Activated gamma-delta T cell treated with anti-CD3 and anti-CD28 coated beads, Interleukin-2, amount 50 U/mL, for 16 hours (primary cell): ENCODE data around the gene NDUFS5.
"Not testable (repeated sequence)": the region's sequence is repeated elsewhere in the genome, so short reads cannot be mapped to it uniquely, and the experiment has no call there.

Source experiments
- DNase-seq: peaks from one replicate; pipeline ENCODE4 v3.0.0-alpha.2; 2020; ENCODE audit warnings: low read depth

Gene NDUFS5

DNA sequence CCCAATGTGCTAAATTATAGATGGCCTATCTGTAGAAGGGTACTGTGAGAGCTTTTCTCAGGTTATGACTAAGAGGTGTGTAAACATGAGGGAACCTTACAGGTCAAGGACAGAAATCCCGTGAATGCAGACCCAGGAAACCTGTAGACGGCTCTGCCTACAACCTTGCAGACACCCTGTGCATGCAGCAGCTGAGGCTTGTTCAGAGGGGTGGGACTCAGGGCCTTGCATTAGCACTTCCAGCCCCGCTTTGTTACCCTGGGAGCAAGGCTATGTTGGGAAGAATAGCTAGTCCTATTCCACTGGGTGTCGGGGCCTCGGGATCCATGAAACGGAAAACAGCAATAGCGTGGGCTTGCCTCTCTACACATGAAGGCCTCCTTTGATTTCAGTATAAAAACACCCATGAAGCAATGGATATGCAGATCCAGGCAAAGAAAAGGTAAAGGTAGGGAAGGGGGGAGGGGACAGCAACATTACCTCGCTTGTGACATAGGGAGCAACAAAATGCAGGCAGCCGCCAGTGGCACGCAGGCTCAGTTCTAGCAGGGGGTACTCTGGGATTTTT is 9.5 kb upstream of the NDUFS5 start:
- no peak for DNase-seq

DNA sequence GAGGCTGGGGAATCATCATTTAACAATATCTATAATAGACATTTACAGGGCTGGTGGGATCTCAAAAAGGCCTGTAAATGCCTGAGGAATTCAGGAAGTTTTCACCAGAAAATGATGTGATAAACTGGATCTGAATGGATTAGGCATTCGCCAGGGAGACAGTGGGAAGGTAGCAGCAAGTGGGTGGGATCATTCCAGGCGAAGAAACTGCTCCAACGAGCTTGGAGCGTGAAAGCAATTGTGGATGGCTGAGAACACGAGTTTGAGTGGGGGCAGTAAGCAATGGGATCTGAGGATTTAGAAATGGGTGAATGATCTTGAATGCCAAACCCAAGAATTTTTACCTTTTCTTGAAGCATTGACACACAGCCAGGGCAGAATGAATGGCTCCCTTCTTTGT is 8.9 kb upstream of the NDUFS5 start:
- no peak for DNase-seq

DNA sequence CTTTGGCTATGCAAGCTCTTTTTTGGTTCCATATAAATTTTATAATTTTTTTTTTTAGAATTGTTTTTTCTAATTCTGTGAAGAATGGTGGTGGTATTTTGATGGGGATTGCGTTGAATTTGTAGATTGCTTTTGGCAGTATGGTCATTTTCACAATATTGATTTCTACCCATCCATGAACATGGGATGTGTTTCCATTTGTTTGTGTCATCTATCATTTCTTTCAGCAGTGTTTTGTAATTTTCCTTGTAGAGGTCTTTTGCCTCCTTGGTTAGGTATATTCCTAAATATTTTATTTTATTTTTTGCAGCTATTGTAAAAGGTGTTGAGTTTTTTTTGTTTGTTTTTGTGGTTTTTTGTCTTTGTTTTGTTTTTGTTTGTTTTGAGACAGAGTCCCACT is 5.7 kb upstream of the NDUFS5 start:
- not testable (repeated sequence) for DNase-seq

DNA sequence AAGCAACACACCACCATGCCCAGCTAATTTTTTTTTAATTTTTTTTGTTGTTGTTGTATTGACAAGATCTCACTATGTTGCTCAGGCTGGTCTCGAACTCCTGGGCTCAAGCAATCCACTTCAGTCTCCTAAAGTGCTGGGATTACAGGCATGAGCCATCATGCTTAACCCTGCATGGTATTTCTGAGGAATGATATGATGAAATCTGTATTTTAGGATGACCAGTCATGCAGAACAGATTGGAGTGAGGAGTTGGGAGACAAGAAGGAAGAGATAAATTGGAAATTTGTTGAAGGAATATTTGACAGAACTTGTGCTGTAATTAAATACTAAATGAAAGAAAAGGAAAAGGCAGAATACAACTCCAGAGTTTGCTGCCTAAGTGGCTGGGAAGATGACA is 4.7 kb upstream of the NDUFS5 start:
- no peak for DNase-seq

DNA sequence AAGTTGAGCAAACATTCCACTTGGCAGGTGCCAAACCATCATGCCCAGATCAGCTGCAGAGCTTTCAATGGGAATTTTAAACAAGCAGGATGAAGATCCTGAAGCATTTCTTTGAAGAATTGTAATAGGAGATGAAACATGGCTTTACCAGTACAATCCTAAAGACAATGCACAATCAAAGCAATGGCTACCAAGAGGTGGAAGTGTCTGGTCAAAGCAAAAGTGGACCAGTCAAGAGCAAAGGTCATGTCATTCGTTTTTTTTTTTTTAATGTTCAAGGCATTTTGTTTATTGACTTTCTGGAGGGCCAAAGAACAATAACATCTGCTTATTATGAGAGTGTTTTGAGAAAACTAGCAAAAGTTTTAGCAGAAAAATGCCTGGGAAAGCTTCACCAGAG is 3.0 kb upstream of the NDUFS5 start:
- DNase-seq, result no peak

DNA sequence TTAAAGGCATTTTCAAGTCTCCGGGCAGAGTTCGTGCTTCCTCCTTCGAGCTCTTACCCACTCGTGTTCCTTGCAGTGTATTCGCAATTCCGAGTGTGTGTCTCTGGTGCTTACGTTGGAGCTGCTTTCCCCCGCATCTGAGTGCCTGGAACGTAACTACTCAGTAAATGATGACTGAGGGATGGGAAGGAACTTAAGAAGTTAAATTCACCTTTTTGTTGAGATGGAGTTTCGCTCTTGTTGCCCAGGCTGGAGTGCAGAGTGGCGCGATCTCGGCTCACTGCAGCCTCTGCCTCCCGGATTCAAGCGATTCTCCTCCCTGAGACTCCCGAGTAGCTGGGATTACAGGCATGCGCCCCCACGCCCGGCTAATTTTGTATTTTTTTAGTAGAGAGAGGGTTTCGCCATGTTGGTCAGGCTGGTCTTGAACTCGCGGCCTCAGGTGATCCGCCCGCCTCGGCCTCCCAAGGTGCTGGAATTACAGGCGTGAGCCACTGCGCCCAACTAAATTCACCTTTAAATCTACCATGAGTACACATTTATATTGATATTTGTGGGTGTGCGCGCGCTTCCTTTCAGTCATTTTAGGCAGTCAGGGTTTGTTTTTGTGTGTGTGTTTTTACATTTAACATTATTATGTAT is 837 bp downstream of the NDUFS5 start:
- no peak for DNase-seq

DNA sequence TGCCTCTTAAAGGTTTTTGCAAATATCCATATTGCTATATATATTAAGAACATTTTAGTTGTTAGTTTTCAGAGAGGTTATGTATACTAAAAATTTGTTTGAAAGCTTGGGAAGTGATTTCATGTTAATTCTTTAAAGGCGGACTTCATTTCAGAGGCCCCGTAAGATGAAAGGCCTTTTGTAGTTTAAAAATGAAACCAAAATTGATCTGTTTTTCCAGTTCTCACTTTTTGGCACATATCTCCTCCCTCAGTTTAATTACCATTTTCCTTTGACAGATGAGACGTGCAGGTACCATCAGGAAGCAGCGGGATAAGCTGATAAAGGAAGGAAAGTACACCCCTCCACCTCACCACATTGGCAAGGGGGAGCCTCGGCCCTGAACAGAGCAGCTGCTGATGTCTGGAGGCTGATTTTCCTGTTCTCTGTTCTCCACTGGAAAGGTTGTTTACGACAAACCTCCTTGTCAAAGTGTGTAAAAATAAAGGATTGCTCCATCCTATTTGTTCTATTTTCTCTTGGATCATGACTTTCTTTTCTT is 8.0 kb downstream of the NDUFS5 start:
- no peak for DNase-seq

DNA sequence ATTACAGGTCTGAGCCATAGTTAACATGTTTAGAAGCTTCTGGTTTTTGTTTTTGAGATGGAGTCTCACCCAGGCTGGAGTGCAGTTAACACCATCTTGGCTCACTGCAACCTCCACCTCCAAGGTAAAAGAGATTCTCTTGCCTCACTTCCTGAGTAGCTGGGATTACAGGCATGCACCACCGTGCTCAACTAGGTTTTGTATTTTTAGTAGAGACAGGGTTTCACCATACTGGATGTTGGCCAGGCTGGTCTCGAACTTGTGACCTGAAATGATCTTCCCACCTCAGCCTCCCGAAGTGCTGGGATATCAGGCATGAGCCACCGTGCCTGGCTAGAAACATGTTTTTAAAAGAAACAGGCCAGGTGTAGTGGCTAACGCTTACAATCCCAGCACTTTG is 10.5 kb downstream of the NDUFS5 start:
- no peak for DNase-seq

DNA sequence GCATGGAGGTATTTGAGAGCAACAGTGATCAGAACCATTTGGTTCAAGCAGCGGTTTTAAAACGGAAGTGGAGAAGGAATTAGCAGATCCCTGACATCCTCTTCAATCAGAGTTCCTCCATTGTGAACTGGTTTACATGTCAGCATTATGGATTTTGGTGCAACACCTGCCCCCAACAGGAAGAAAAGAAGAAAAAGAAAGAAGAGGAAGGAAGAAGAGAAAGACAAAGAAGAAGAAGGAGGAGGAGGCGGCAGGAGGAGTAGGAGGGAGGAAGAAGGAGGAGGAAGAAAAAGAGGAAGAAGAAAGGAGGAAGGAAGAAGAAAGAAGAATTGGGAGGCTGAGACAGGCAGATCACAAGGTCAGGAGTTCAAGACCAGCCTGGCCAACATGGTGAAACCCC is 17.4 kb downstream of the NDUFS5 start:
- DNase-seq, result no peak

DNA sequence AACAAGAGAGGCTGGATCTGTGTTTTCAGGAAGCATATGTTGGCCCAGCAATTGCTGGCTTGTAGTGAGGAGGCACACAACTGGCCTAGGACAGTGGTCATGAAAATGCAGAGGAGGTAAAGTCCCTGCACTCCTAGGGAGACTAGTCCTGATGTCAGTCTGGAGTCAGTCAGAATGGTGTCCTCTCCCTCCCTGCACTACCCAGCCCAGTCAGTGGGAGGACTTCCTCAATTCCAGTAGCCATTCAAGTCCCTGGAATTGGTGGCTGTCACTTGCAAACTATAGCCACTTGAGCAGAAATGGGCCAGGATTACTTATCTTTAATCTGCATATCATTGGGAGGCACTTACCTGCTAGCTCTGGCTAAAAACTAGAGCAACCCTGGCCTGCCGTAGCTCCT is 18.6 kb downstream of the NDUFS5 start:
- DNase-seq, result no peak

DNA sequence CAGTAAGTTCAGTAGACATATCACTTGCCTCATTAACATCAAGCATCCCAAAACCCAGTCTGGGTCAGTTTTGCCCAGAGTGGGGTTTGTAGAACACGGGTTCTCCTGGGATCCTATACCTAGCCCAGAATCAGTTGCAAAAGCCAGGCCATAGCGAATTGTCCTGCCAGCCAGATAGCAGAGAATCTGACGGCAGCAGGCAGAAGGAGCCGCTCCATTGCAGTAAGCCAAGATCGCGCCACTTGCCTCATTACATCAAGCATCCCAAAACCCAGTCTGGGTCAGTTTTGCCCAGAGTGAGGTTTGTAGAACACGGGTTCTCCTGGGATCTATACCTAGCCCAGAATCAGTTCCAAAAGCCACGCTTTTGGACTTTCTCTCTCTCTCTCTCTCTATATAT is 19.1 kb downstream of the NDUFS5 start:
- no peak for DNase-seq

DNA sequence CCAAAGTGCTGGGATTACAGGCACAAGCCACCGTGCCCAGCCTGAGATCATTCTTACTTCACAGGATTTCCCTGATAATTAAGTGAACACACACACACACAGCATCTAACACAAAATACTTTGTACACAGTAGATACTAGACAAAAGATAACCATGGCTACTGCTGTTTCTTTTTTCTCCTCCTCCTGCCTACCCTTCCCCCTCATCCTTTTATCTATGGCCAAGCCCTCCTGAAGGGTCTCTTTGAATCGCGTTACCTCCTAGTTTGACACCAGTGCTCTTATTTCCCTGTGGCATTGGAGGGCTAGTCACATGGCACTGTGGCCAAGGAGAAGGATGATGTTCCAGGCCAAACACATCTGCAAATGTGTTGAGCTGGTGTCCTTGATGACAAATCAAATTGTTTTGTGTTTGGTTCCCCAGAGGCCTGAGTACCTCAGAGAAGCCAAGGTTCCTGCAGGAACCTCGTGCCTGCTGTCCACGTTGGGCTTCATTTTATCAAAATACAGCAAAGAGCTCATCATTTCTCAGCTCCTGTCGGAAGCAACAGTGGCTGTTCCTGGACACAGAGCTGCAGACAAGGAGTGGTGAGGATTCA is 20.6 kb downstream of the NDUFS5 start:
- no peak for DNase-seq

DNA sequence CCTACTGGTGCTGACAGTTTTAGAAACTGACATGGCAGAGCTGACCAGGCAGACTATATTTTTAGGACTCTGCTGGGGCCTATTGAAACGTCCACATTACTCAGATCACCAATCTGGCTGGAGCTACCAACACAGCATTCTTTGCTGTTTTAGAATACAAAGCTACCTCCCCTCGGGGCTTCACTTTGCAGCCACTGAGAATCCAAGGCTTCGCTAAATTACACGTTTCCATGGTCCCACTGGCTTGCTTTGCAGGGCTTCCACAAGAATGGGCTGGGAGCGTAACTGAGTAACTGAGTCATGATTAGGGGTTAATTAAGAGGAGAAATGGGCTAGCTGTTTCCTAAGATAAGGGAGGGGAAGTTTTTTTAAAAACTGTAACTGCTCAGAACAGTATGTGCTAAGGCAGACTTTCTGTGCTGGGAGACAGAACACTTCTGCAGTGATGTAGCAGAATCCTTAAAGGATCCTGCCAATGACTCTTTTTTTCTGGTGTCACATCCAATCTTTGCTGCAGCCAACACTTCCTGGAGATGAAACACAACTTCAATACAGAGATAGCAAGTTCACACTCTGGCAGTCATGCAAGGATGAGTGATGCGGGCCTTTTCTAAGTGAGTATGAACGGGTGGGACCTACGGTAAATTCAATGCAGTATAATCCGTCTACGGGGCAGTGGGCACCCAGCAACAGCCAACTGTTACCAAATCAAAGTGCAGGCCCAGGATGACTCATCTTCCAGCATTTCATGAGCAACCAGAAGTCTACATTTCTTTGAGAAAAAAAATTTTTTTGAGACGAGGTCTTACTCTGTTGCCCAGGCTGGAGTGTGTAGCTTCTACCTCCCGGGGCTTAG is 21.5 kb downstream of the NDUFS5 start:
- no peak for DNase-seq

DNA sequence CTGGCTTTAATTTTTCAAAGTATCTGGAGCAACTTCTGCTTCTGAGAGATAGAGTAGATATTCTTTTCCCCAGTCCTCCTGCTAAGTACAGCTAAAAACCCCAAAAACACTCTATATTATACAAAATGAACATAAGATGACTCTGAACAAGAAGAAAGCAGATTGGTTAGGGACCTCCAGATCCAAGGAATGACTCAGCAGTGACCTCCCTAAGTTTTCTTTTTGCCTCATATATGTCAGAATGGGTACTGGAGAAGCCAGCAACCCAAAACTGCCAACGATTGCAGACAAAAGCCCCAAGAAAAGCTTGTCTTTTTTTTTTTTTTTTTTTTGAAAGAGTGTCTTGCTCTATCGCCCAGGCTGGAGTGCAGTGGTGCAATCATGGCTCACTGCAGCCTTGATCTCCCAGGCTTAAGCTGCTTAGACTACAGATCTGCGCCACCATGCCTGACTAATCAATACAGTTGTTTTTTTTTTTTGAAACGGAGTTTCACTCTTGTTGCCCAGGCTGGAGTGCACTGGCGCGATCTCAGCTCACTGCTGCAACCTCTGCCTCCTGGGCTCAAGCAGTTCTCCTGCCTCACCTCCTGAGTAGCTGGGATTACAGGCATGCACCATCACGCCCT is 22.7 kb downstream of the NDUFS5 start:
- DNase-seq, result no peak

DNA sequence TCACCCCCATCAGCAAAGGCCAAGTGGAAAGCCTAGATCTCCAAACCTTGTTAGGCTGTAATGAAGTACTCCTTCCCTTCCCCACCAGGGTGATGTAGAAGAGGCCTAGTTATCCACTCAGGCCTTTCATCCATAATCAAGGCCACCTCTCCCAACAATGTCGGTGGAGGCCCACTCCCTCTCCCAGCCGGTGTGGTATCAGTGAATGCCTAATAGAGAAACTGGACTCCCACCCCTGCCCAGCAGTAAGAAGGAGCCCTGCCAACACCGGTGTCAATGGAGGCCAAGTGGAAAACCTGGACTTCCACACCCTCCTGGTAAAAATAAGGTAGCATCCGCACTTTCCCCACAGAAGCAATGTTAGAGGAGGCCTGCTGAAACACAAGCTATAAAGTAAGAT is 23.9 kb downstream of the NDUFS5 start:
- DNase-seq, result no peak

DNA sequence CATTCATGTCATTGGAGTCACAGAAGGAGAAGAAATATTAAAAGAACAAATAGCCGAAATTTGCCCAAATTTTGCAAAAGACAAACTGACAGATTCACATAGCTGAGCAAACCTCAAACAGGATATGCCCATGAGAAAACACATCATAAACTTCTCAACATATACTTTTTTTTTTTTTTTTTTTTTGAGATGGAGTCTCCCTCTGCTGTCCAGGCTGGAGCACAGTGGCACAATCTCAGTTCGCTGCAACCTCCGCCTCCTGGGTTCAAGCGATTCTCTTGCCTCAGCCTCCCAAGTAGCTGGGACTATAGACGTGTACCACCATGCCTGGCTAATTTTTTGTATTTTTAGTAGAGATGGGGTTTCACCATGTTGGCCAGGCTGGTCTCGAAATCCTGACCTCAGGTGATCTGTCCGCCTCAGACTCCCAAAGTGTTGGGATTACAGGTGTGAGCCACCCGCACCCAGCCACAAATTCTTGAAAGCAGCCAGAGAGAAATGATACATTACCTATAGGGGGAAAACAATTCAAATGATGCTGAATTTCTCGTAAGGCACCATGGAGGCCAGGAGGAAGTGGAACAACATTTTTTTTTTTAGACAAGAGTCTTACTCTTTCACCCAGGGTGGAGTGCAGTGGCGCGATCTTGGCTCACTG is 25.2 kb downstream of the NDUFS5 start:
- not testable (repeated sequence) for DNase-seq

DNA sequence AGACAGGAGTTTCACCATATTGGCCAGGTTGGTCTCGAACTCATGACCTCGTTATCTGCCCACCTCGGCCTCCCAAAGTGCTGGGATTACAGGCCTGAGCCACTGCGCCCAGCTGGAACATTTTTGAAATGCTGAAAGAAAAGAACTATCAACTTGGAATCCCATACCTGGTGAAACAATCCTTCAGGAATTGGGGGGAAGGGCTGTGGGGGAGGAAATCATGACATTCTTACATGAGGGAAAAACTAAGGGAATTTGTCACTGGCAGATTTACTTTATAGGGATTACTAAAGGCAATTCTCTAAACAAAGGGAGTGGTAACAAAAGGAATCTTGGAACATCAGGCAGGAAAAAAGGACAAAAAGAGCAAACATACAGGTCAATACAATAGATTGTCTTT is 25.8 kb downstream of the NDUFS5 start:
- DNase-seq, result no peak

DNA sequence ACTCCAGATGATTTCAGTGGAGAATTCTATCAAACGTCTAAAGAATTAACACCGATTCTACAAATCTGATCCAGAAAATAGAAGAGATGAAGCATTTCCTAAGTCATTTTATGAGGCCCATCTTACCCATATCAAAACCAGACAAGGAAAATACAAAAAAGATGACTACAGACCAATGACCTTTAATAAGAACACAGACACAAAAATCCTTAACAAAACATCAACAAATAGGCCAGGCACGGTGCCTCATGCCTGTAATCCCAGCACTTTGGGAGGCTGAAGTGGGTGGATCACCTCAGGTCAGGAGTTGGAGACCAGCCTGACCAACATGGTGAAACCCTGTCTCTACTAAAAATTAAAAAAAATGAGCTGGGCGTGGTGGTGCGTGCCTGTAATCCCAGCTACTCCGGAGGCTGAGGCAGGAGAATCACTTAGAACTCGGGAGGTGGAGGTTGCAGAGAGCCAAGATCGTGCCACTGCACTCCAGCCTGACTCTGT is 29.1 kb downstream of the NDUFS5 start:
- DNase-seq, result not testable (repeated sequence)

DNA sequence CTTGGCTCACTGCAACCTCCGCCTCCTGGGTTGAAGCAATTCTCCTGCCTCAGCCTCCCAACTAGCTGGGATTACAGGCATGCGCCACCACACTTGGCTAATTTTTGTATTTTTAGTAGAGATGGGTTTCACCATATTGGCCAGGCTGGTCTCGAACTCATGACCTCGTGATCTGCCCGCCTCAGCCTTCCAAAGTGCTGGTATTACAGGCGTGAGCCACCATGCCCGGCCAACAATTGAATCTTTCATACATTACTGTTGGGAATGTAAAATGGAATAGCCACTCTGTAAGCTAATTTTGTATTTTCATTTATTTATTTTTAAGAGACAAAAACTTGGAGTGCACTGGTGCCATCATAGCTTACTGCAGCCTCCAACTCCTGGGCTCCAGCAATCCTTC is 35.4 kb downstream of the NDUFS5 start:
- DNase-seq, result not testable (repeated sequence)

DNA sequence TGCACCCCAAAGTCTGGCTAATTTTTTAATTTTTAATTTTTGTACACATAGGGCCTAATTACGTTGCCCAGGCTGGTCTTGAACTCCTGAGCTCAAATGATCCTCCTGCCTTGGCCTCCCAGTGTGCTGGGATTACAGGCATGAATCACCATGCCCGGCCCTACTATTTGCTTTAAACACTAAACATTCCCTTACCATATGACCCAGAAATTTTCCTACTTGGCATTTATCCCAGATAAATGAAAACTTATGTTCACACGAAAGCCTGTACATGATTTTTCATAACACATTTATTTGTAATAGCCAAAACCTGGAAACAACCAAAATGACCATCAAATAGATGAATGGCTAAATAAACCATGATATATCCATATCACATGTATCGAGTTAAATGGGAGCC is 35.8 kb downstream of the NDUFS5 start:
- DNase-seq, result no peak

DNA sequence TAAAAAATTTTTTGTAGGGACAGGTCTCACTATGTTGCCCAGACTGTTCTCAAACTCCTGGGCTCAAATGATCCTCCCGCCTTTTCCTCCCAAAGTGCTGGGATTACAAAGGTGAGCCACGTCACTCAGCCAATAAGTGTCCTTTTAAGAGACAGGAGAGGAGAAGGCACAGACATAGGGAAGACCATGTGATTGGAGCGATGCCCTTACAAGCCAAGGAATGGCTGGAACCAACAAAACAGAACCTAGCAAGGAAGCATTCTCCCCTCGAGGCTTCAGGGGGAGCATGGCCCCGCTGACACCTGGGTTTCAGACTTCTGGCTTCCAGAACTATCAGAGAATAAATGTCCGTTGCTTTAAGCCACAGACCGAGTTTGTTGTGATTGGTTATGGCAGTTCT is 37.0 kb downstream of the NDUFS5 start:
- no peak for DNase-seq

DNA sequence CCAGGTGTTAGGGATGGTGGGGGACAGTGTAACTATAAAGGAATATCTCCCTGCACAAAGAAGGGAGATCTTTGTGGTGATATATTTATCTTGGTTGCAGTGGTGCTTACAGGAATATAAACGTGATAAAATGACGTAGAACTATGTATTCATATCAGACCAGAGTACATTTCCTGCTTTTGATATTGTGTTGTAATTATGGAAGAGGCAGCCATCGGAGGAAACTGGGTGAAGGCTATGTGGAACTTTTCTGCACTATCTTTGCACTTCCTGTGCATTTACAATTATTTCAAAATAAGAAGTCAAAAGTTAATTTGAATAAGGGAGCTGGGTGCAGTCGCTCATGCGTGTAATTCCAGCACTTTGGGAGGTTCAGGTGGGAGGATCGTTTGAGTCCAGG is 37.6 kb downstream of the NDUFS5 start:
- no peak for DNase-seq
